Loucy (cell line): ENCODE measurements around the gene COA1.
"Not testable (repeated sequence)": the region's sequence is repeated elsewhere in the genome, so short reads cannot be mapped to it uniquely, and the experiment has no call there.

ENCODE experiments used
- EZH2phosphoT487 ChIP-seq: fragments of 200-600 bp; IDR thresholded peaks from 2 replicates; pipeline ENCODE4 v1.6.1; 2018; ENCODE audit warnings: antibody characterized with exemption, mild to moderate bottlenecking, moderate library complexity, borderline replicate concordance
- TF ChIP-seq, protein P1 (sequence below): fragments of 200-600 bp; sonication (generic); conservative IDR thresholded peaks from 2 replicates; pipeline ENCODE4 v1.5.1; 2014; ENCODE audit warnings: mild to moderate bottlenecking, antibody characterized with exemption, low read length

DNA sequence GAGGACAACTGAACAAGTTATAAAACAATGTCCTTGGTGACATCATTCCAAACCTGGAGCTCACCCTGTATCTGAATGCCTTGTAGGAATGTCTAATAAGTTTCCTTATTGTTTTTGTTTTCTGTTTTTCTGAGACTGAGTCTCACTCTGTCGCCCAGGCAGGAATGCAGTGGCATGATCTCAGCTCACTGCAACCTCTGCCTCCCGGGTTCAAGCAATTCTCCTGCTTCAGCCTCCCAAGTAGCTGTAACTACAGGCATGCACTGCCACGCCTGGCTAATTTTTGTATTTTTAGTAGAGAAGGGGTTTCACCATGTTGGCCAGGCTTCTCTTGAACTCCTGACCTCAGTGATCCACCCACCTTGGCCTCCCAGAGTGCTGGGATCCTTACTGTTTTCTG lies 2.2 kb upstream of the COA1 start:
- TF ChIP-seq, protein P1, sequence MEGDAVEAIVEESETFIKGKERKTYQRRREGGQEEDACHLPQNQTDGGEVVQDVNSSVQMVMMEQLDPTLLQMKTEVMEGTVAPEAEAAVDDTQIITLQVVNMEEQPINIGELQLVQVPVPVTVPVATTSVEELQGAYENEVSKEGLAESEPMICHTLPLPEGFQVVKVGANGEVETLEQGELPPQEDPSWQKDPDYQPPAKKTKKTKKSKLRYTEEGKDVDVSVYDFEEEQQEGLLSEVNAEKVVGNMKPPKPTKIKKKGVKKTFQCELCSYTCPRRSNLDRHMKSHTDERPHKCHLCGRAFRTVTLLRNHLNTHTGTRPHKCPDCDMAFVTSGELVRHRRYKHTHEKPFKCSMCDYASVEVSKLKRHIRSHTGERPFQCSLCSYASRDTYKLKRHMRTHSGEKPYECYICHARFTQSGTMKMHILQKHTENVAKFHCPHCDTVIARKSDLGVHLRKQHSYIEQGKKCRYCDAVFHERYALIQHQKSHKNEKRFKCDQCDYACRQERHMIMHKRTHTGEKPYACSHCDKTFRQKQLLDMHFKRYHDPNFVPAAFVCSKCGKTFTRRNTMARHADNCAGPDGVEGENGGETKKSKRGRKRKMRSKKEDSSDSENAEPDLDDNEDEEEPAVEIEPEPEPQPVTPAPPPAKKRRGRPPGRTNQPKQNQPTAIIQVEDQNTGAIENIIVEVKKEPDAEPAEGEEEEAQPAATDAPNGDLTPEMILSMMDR, result not testable (repeated sequence)
- TF ChIP-seq EZH2phosphoT487, result not testable (repeated sequence)
